Measurements from ENCODE around the gene PML.
A peak's percentile ranks its signal among the peaks of the same experiment; 100 is the strongest.

DNA sequence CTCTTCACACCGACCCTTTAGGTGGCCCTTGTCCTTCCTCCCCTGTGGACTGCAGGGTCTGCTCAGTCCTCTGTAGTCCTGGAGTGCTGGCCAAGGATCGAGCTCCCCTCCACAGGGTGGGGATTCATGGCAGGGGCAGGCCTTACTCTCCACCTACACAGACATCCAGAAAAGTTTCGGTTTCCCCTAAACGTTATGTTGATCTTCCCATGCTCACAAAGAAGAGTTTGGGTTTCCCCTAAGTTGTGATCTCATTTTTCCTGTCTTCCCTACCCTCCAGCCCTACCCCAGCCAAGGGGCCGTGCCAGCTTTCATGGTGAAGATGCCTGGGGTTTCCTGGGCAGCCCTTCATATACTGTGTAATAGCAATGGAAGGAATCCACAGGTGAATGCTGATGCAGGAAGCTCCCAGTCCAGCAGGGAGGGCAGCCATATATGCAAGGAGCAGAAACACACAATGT, 12.7 kb upstream of the PML start:
- TF ChIP-seq POLR2A (IDR thresholded peaks at IDR 0.05), result no peak
- TF ChIP-seq CTCF (IDR thresholded peaks at IDR 0.05), result peak in 1 of 6 experiments; percentile 3
